Activated naive CD4-positive, alpha-beta T cell treated with anti-CD3 and anti-CD28 coated beads, Interleukin-2, amount 50 U/mL, for 72 hours (primary cell): Measurements from ENCODE around the gene NDUFS1. TPM values are rescaled to one million over a fixed set of nuclear protein-coding genes. Genes with fewer than 3 reads are reported as not detected.
"Not testable (repeated sequence)": the region's sequence is repeated elsewhere in the genome, so short reads cannot be mapped to it uniquely, and the experiment has no call there.

Source experiments
- ATAC-seq, 2 donors: fragments of 150-1000 bp; cut with Tn5 transposase; 2 replicates each; pipeline ENCODE4 v1.10.0; 2021; ENCODE audit warnings: mild to moderate bottlenecking in 2 of 2, moderate library complexity in 2 of 2
- DNase-seq, 2 donors: peaks; one replicate each; pipeline ENCODE4 v3.0.0; 2021 to 2022; ENCODE audit warnings: low spot score in 2 of 2
- H3K27ac Mint-ChIP-seq, 2 donors: one replicate each; pipeline ENCODE4 v1.8.0; 2022; ENCODE audit warnings: mild to moderate bottlenecking in 2 of 2, mixed read lengths in 2 of 2
- H3K36me3 Mint-ChIP-seq, 2 donors: one replicate each; pipeline ENCODE4 v1.8.0; 2022; ENCODE audit warnings: mixed read lengths in 2 of 2
- H3K9me3 Mint-ChIP-seq, 2 donors: one replicate each; pipeline ENCODE4 v1.8.0; 2022; ENCODE audit warnings: mixed read lengths in 2 of 2
- total RNA-seq, 2 donors: library from RNA; stranded (reverse); gene quantifications; one replicate each; pipeline ENCODE4 v1.2.3, GENCODE V29; 2022

The NDUFS1 gene
- 100 to 1,000 TPM in 1 of 2 donors, 10 to 100 TPM in 1; 86.5 to 132 TPM for total RNA-seq

- DNase-seq (peak; percentile 94 to 97), ATAC-seq (peak; percentile 91 to 93)
- H3K27ac Mint-ChIP-seq: peak within 1 kb of the TSS; percentile 100
- no peaks in the 10 kb centered on the region for H3K9me3 Mint-ChIP-seq
- peaks cover 57 to 61% of the 10 kb centered on the region in 2 donors for H3K36me3 Mint-ChIP-seq
Observed at GRCh38 chr2:206159346-206160124, at the start of gene NDUFS1, which contains the start of gene EEF1B2. Gene NDUFS1, minus strand, starts transcription at chr2:206159444. Its CDS starts 5,766 bp downstream, at chr2:206153678. Gene EEF1B2, plus strand, starts transcription at chr2:206159895. Its CDS starts 85 bp downstream, at chr2:206159980.

- no peak for DNase-seq
- no peaks in the 10 kb centered on the region for H3K9me3 Mint-ChIP-seq
Observed at GRCh38 chr2:206208900-206209299, 49.7 kb upstream of the NDUFS1 start.

GRCh38 chr2:206207316-206207715 is 48.1 kb upstream of the NDUFS1 start:
- H3K27ac Mint-ChIP-seq, DNase-seq, ATAC-seq, H3K9me3 Mint-ChIP-seq, H3K36me3 Mint-ChIP-seq: not testable (repeated sequence)

More at GRCh38 chr2:206208900-206209299, 49.7 kb upstream of the NDUFS1 start:
- H3K36me3 Mint-ChIP-seq: no peaks in the 10 kb centered on the region
- no peak overlapping the region for H3K27ac Mint-ChIP-seq
- ATAC-seq: no peak

GRCh38 chr2:206204710-206205109 is 45.5 kb upstream of the NDUFS1 start:
- Mint-ChIP-seq H3K36me3 (no peaks in the 10 kb centered on the region), H3K9me3 (no peaks in the 10 kb centered on the region), H3K27ac (no peak overlapping the region)
- ATAC-seq: no peak
- DNase-seq: no peak

GRCh38 chr2:206203331-206203730 is 44.1 kb upstream of the NDUFS1 start:
- no peaks in the 10 kb centered on the region for H3K9me3 Mint-ChIP-seq
- H3K27ac Mint-ChIP-seq: no peak overlapping the region
- ATAC-seq (no peak), DNase-seq (no peak)
- H3K36me3 Mint-ChIP-seq: no peaks in the 10 kb centered on the region

GRCh38 chr2:206202446-206202845 is 43.2 kb upstream of the NDUFS1 start:
- Mint-ChIP-seq H3K27ac (no peak overlapping the region), H3K36me3 (no peaks in the 10 kb centered on the region), H3K9me3 (no peaks in the 10 kb centered on the region)
- DNase-seq (no peak), ATAC-seq (no peak)

GRCh38 chr2:206201075-206201848 is 42.0 kb upstream of the NDUFS1 start:
- H3K36me3 Mint-ChIP-seq: no peaks in the 10 kb centered on the region
- H3K27ac Mint-ChIP-seq: no peak overlapping the region
- no peaks in the 10 kb centered on the region for H3K9me3 Mint-ChIP-seq
- ATAC-seq (no peak), DNase-seq (no peak)

GRCh38 chr2:206198677-206199076 is 39.4 kb upstream of the NDUFS1 start:
- ATAC-seq: no peak
- H3K9me3 Mint-ChIP-seq: no peaks in the 10 kb centered on the region
- no peak for DNase-seq
- H3K36me3 Mint-ChIP-seq: no peaks in the 10 kb centered on the region
- no peak overlapping the region for H3K27ac Mint-ChIP-seq

GRCh38 chr2:206193671-206194357 is 34.6 kb upstream of the NDUFS1 start:
- no peaks in the 10 kb centered on the region for H3K36me3 Mint-ChIP-seq
- H3K9me3 Mint-ChIP-seq: no peaks in the 10 kb centered on the region
- H3K27ac Mint-ChIP-seq: no peak overlapping the region

GRCh38 chr2:206192157-206192556 is 32.9 kb upstream of the NDUFS1 start:
- Mint-ChIP-seq H3K36me3 (no peaks in the 10 kb centered on the region), H3K27ac (no peak overlapping the region), H3K9me3 (no peaks in the 10 kb centered on the region)
- no peak for DNase-seq
- ATAC-seq: no peak

More at GRCh38 chr2:206193671-206194357, 34.6 kb upstream of the NDUFS1 start:
- ATAC-seq (no peak), DNase-seq (no peak)

- ATAC-seq (no peak), DNase-seq (no peak)
- H3K36me3 Mint-ChIP-seq: no peaks in the 10 kb centered on the region
- H3K27ac Mint-ChIP-seq: no peak overlapping the region
- no peaks in the 10 kb centered on the region for H3K9me3 Mint-ChIP-seq
Observed at GRCh38 chr2:206190689-206191088, 31.4 kb upstream of the NDUFS1 start.

GRCh38 chr2:206190111-206190510 is 30.9 kb upstream of the NDUFS1 start:
- no peak overlapping the region for H3K27ac Mint-ChIP-seq
- DNase-seq (no peak), ATAC-seq (no peak)
- no peaks in the 10 kb centered on the region for H3K9me3 Mint-ChIP-seq
- H3K36me3 Mint-ChIP-seq: no peaks in the 10 kb centered on the region

GRCh38 chr2:206189691-206190090 is 30.4 kb upstream of the NDUFS1 start:
- ATAC-seq: no peak
- Mint-ChIP-seq H3K36me3 (no peaks in the 10 kb centered on the region), H3K9me3 (no peaks in the 10 kb centered on the region), H3K27ac (no peak overlapping the region)
- DNase-seq: no peak

GRCh38 chr2:206181526-206181925 is 22.3 kb upstream of the NDUFS1 start:
- DNase-seq, H3K9me3 Mint-ChIP-seq, H3K27ac Mint-ChIP-seq, H3K36me3 Mint-ChIP-seq, ATAC-seq: not testable (repeated sequence)

- no peak for DNase-seq
- Mint-ChIP-seq H3K27ac (no peak overlapping the region), H3K9me3 (no peaks in the 10 kb centered on the region), H3K36me3 (no peaks in the 10 kb centered on the region)
- ATAC-seq: no peak
Observed at GRCh38 chr2:206176901-206177300, 17.7 kb upstream of the NDUFS1 start.

- Mint-ChIP-seq H3K27ac (no peak overlapping the region), H3K36me3 (no peaks in the 10 kb centered on the region), H3K9me3 (no peaks in the 10 kb centered on the region)
- DNase-seq (no peak), ATAC-seq (no peak)
Observed at GRCh38 chr2:206176121-206176520, 16.9 kb upstream of the NDUFS1 start.

- ATAC-seq: no peak
- Mint-ChIP-seq H3K9me3 (peaks cover 0 to 7% of the 10 kb centered on the region in 2 donors), H3K27ac (no peak overlapping the region), H3K36me3 (peaks cover 0 to 16% of the 10 kb centered on the region in 2 donors)
- DNase-seq: no peak
Observed at GRCh38 chr2:206173147-206173546, 13.9 kb upstream of the NDUFS1 start.
